ENCODE measurements around the gene SLC15A1. TPM values are rescaled to one million over a fixed set of nuclear protein-coding genes. Genes with fewer than 3 reads are reported as not detected.

SLC15A1 gene
- total and polyA plus RNA-seq, 3 experiments from 2014 or later, result not detected

DNA sequence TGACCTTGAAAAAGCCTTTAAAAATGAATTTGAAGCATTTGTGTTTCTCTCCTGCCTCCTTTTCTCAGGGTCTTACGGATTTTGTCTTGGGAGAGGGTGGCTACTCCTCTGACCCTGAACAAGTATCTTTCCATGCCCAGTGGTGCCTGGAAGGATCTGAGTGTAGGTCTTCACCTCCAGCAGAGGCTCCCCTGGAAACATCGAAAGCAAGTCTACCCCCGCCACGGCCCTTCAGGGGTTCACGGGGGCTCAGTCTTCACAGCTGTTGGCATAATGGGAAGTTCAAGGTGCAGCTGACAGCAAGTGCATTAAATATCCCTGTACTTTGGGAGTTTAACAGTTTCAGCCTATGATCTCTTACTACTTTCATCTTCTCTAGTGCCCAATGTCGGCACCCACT is 42.7 kb upstream of the SLC15A1 start:
- peaks cover 49 to 78% (median 58%) of the 10 kb centered on the region in 3 donors for H3K36me3 Mint-ChIP-seq
- no peaks in the 10 kb centered on the region for H3K9me3 ChIP-seq (ENCODE audit: low read length)
- H3K9me3 Mint-ChIP-seq, result peaks cover 0 to 6% (median 0%) of the 10 kb centered on the region in 5 donors
- no peaks in the 10 kb centered on the region for H3K4me1 ChIP-seq (ENCODE audit: insufficient read depth, low read length)
- no peaks in the 10 kb centered on the region for H3K27me3 Mint-ChIP-seq
- CTCF ChIA-PET, result no interaction called here
- peak overlapping the region in 1 of 8 donors; percentile 58 for H3K27ac Mint-ChIP-seq
- H3K27ac ChIP-seq (ENCODE audit: low read depth, low read length), result no peak overlapping the region
- peaks cover 23% of the 10 kb centered on the region for H3K36me3 ChIP-seq (ENCODE audit: insufficient read depth, low read length)
- no peaks in the 10 kb centered on the region for H3K4me1 Mint-ChIP-seq
- H3K4me3 ChIP-seq (ENCODE audit: low read length), result no peak overlapping the region
- H3K27me3 ChIP-seq (ENCODE audit: insufficient read depth, low read length, poor library complexity, severe bottlenecking), result no peaks in the 10 kb centered on the region
- no peak overlapping the region for H3K4me3 Mint-ChIP-seq
- POLR2A ChIA-PET, result no interaction called here
- DNase-seq, result no peak

GRCh38 chr13:98794498-98794897 is 42.0 kb upstream of the SLC15A1 start:
- Histone ChIP-seq H3K4me1 (ENCODE audit: insufficient read depth, low read length) (no peaks in the 10 kb centered on the region), H3K36me3 (ENCODE audit: insufficient read depth, low read length) (peaks cover 23% of the 10 kb centered on the region), H3K4me3 (ENCODE audit: low read length) (no peak overlapping the region), H3K9me3 (ENCODE audit: low read length) (no peaks in the 10 kb centered on the region), H3K27ac (ENCODE audit: low read depth, low read length) (no peak overlapping the region), H3K27me3 (ENCODE audit: insufficient read depth, low read length, poor library complexity, severe bottlenecking) (no peaks in the 10 kb centered on the region)
- no peak overlapping the region for H3K27ac Mint-ChIP-seq
- DNase-seq, result no peak
- CTCF ChIA-PET, result no interaction called here
- POLR2A ChIA-PET, result no interaction called here
- H3K4me3 Mint-ChIP-seq, result no peak overlapping the region
- peaks cover 49 to 71% (median 58%) of the 10 kb centered on the region in 3 donors for H3K36me3 Mint-ChIP-seq
- no peaks in the 10 kb centered on the region for H3K27me3 Mint-ChIP-seq
- H3K9me3 Mint-ChIP-seq, result peaks cover 0 to 6% (median 0%) of the 10 kb centered on the region in 5 donors
- peaks cover 0 to 2% (median 0%) of the 10 kb centered on the region in 3 donors for H3K4me1 Mint-ChIP-seq

GRCh38 chr13:98792785-98793495 is 40.5 kb upstream of the SLC15A1 start:
- Histone ChIP-seq H3K36me3 (ENCODE audit: insufficient read depth, low read length) (peaks cover 23% of the 10 kb centered on the region), H3K9me3 (ENCODE audit: low read length) (no peaks in the 10 kb centered on the region), H3K27me3 (ENCODE audit: insufficient read depth, low read length, poor library complexity, severe bottlenecking) (no peaks in the 10 kb centered on the region), H3K4me1 (ENCODE audit: insufficient read depth, low read length) (no peaks in the 10 kb centered on the region), H3K4me3 (ENCODE audit: low read length) (no peak overlapping the region), H3K27ac (ENCODE audit: low read depth, low read length) (no peak overlapping the region)
- H3K27ac Mint-ChIP-seq, result no peak overlapping the region
- CTCF ChIA-PET, result no interaction called here
- H3K9me3 Mint-ChIP-seq, result peaks cover 0 to 6% (median 0%) of the 10 kb centered on the region in 5 donors
- no peak for DNase-seq
- POLR2A ChIA-PET, result no interaction called here
- H3K4me3 Mint-ChIP-seq, result no peak overlapping the region
- peaks cover 0 to 4% of the 10 kb centered on the region in 2 donors for H3K27me3 Mint-ChIP-seq
- H3K4me1 Mint-ChIP-seq, result peaks cover 0 to 14% (median 8%) of the 10 kb centered on the region in 3 donors
- peaks cover 37 to 56% (median 54%) of the 10 kb centered on the region in 3 donors for H3K36me3 Mint-ChIP-seq

- Histone ChIP-seq H3K9me3 (ENCODE audit: low read length) (no peaks in the 10 kb centered on the region), H3K4me3 (ENCODE audit: low read length) (no peak overlapping the region), H3K27ac (ENCODE audit: low read depth, low read length) (no peak overlapping the region), H3K27me3 (ENCODE audit: insufficient read depth, low read length, poor library complexity, severe bottlenecking) (no peaks in the 10 kb centered on the region), H3K36me3 (ENCODE audit: insufficient read depth, low read length) (peaks cover 23% of the 10 kb centered on the region), H3K4me1 (ENCODE audit: insufficient read depth, low read length) (no peaks in the 10 kb centered on the region)
- ChIA-PET POLR2A (no interaction called here), CTCF (no interaction called here)
- H3K9me3 Mint-ChIP-seq, result peaks cover 0 to 6% (median 0%) of the 10 kb centered on the region in 5 donors
- no peak for DNase-seq
- peaks cover 31 to 50% (median 48%) of the 10 kb centered on the region in 3 donors for H3K36me3 Mint-ChIP-seq
- H3K4me1 Mint-ChIP-seq, result peaks cover 0 to 14% (median 8%) of the 10 kb centered on the region in 3 donors
- peak overlapping the region in 1 of 8 donors; percentile 69 for H3K27ac Mint-ChIP-seq
- H3K27me3 Mint-ChIP-seq, result peaks cover 4 to 5% of the 10 kb centered on the region in 2 donors
- no peak overlapping the region for H3K4me3 Mint-ChIP-seq
Measured at GRCh38 chr13:98792321-98792720, 39.8 kb upstream of the SLC15A1 start.

DNA sequence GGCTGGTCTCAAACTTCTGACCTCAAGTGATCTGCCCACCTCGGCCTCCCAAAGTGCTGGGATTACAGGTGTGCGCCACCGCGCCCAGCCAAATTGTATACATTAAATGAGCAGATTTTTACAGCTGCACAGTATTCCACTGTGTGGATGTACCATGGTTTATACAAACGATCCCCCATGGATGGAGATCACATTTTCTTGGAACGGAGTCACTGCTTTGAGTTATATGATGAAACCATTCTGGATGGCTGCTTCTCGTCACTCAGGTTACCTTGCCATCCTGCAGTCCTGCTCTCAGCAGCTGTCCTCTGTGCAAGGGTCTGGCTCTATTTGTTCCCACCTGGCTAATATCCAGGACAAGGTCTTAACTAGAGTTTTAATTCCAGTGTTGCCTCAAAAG is 39.1 kb upstream of the SLC15A1 start:
- POLR2A ChIA-PET, result no interaction called here
- H3K9me3 Mint-ChIP-seq, result peaks cover 0 to 6% (median 0%) of the 10 kb centered on the region in 5 donors
- no peak overlapping the region for H3K27ac Mint-ChIP-seq

GRCh38 chr13:98787996-98788395 is 35.5 kb upstream of the SLC15A1 start:
- H3K4me3 Mint-ChIP-seq, result no peak overlapping the region
- DNase-seq, result no peak
- peaks cover 0 to 6% (median 0%) of the 10 kb centered on the region in 5 donors for H3K9me3 Mint-ChIP-seq

More for the DNA sequence above, 39.1 kb upstream of the SLC15A1 start:
- Mint-ChIP-seq H3K36me3 (peaks cover 26 to 44% (median 42%) of the 10 kb centered on the region in 3 donors), H3K4me1 (peaks cover 0 to 14% (median 8%) of the 10 kb centered on the region in 3 donors), H3K4me3 (no peak overlapping the region), H3K27me3 (peaks cover 4 to 9% of the 10 kb centered on the region in 2 donors)
- DNase-seq, result no peak
- H3K27ac ChIP-seq (ENCODE audit: low read depth, low read length), result no peak overlapping the region
- H3K9me3 ChIP-seq (ENCODE audit: low read length), result no peaks in the 10 kb centered on the region
- no peak overlapping the region for H3K4me3 ChIP-seq (ENCODE audit: low read length)
- H3K4me1 ChIP-seq (ENCODE audit: insufficient read depth, low read length), result no peaks in the 10 kb centered on the region
- H3K36me3 ChIP-seq (ENCODE audit: insufficient read depth, low read length), result peaks cover 16% of the 10 kb centered on the region
- CTCF ChIA-PET, result no interaction called here
- no peaks in the 10 kb centered on the region for H3K27me3 ChIP-seq (ENCODE audit: insufficient read depth, low read length, poor library complexity, severe bottlenecking)

GRCh38 chr13:98787173-98787572 is 34.7 kb upstream of the SLC15A1 start:
- Histone ChIP-seq H3K4me3 (ENCODE audit: low read length) (no peak overlapping the region), H3K27ac (ENCODE audit: low read depth, low read length) (no peak overlapping the region), H3K27me3 (ENCODE audit: insufficient read depth, low read length, poor library complexity, severe bottlenecking) (no peaks in the 10 kb centered on the region), H3K9me3 (ENCODE audit: low read length) (no peaks in the 10 kb centered on the region), H3K4me1 (ENCODE audit: insufficient read depth, low read length) (no peaks in the 10 kb centered on the region), H3K36me3 (ENCODE audit: insufficient read depth, low read length) (no peaks in the 10 kb centered on the region)
- Mint-ChIP-seq H3K27me3 (peaks cover 7 to 10% of the 10 kb centered on the region in 2 donors), H3K4me3 (no peak overlapping the region), H3K4me1 (peaks cover 0 to 14% (median 8%) of the 10 kb centered on the region in 3 donors), H3K9me3 (peaks cover 0 to 6% (median 0%) of the 10 kb centered on the region in 5 donors), H3K27ac (no peak overlapping the region), H3K36me3 (peaks cover 2 to 6% (median 3%) of the 10 kb centered on the region in 3 donors)
- no peak for DNase-seq
- ChIA-PET POLR2A (no interaction called here), CTCF (no interaction called here)

More at GRCh38 chr13:98787996-98788395, 35.5 kb upstream of the SLC15A1 start:
- no peaks in the 10 kb centered on the region for H3K36me3 ChIP-seq (ENCODE audit: insufficient read depth, low read length)
- peaks cover 4 to 9% of the 10 kb centered on the region in 2 donors for H3K27me3 Mint-ChIP-seq
- H3K27ac ChIP-seq (ENCODE audit: low read depth, low read length), result no peak overlapping the region
- ChIA-PET POLR2A (no interaction called here), CTCF (no interaction called here)
- H3K9me3 ChIP-seq (ENCODE audit: low read length), result no peaks in the 10 kb centered on the region
- H3K4me3 ChIP-seq (ENCODE audit: low read length), result no peak overlapping the region
- H3K4me1 Mint-ChIP-seq, result peaks cover 0 to 14% (median 8%) of the 10 kb centered on the region in 3 donors
- peaks cover 3 to 14% (median 9%) of the 10 kb centered on the region in 3 donors for H3K36me3 Mint-ChIP-seq
- H3K27ac Mint-ChIP-seq, result no peak overlapping the region
- no peaks in the 10 kb centered on the region for H3K4me1 ChIP-seq (ENCODE audit: insufficient read depth, low read length)
- H3K27me3 ChIP-seq (ENCODE audit: insufficient read depth, low read length, poor library complexity, severe bottlenecking), result no peaks in the 10 kb centered on the region

- Mint-ChIP-seq H3K9me3 (peaks cover 0 to 3% (median 0%) of the 10 kb centered on the region in 5 donors), H3K27me3 (peaks cover 14 to 20% of the 10 kb centered on the region in 2 donors), H3K4me3 (no peak overlapping the region), H3K27ac (peak overlapping the region in 1 of 8 donors; percentile 80), H3K4me1 (peaks cover 0 to 14% (median 8%) of the 10 kb centered on the region in 3 donors), H3K36me3 (no peaks in the 10 kb centered on the region)
- Histone ChIP-seq H3K27me3 (ENCODE audit: insufficient read depth, low read length, poor library complexity, severe bottlenecking) (no peaks in the 10 kb centered on the region), H3K4me3 (ENCODE audit: low read length) (no peak overlapping the region), H3K36me3 (ENCODE audit: insufficient read depth, low read length) (no peaks in the 10 kb centered on the region), H3K27ac (ENCODE audit: low read depth, low read length) (no peak overlapping the region), H3K4me1 (ENCODE audit: insufficient read depth, low read length) (no peaks in the 10 kb centered on the region), H3K9me3 (ENCODE audit: low read length) (no peaks in the 10 kb centered on the region)
- DNase-seq, result no peak
- ChIA-PET POLR2A (no interaction called here), CTCF (no interaction called here)
Measured at GRCh38 chr13:98786023-98786422, 33.6 kb upstream of the SLC15A1 start.

All from CD8-positive, alpha-beta memory T cell (primary cell).